Amniotic stem cell (primary cell): ENCODE results near the gene NECAP2.
"Not testable (repeated sequence)": the region's sequence is repeated elsewhere in the genome, so short reads cannot be mapped to it uniquely, and the experiment has no call there.

Source experiments
- DNase-seq: peaks from one replicate; lab custom pipeline; 2025; lab: John Stamatoyannopoulos, UW

The NECAP2 gene

GRCh38 chr1:16459352-16459925 is 18.9 kb downstream of the NECAP2 start:
- no peak for DNase-seq

DNA sequence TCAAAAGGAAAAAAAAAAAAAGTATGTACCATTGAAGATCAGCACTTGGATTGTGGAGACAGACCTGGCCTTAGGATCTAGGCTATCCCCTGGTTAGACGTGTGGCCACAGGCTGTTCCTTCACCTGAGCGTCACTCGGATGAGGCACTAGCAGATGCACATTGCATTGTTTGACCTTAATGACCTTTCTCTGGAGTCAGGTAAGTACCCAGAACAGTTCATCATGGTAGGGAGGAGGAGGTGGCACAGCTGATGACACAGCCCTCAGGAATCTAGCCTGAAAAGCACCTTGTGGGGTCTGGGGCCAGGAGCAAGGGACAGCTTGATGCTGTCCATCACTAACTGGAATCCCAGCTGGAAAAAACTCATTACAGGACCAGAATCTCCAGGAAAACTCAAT is 21.2 kb downstream of the NECAP2 start:
- no peak for DNase-seq

GRCh38 chr1:16462773-16463330 is 22.3 kb downstream of the NECAP2 start:
- DNase-seq, result no peak

DNA sequence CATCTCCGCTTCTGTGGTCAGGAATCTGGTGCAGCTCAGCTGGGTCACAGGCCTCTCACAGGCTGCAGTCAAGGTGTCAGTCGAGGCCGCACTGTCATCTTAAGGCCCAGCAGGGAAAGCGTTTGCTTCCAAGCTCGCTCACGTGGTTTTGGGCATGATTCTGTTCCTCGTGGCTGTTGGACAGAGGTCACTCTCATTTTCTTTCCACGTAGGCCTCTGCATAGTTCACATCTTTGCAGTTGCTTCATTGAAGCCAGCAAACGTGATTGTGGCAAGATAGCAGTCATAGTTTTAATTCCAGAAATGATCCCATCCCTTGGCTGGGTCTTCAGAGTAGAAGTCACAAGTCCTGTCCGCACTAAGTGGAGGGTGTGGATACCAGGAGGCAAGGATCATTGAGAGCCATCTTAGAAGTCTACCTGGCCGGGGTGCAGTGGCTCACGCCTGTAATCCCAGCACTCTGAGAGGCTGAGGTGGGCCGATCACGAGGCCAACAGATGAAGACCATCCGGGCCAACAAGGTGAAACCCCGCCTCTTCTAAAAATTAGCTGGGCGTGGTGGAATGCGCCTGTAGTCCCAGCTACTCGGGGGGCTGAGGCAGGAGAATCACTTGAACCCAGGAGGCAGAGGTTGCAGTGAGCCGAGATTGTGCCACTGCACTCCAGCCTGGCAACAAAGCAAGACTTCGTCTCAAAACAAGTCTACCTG is 24.5 kb downstream of the NECAP2 start:
- DNase-seq, result no peak

- no peak for DNase-seq
Measured at GRCh38 chr1:16468558-16468957, 28.0 kb downstream of the NECAP2 start.

DNA sequence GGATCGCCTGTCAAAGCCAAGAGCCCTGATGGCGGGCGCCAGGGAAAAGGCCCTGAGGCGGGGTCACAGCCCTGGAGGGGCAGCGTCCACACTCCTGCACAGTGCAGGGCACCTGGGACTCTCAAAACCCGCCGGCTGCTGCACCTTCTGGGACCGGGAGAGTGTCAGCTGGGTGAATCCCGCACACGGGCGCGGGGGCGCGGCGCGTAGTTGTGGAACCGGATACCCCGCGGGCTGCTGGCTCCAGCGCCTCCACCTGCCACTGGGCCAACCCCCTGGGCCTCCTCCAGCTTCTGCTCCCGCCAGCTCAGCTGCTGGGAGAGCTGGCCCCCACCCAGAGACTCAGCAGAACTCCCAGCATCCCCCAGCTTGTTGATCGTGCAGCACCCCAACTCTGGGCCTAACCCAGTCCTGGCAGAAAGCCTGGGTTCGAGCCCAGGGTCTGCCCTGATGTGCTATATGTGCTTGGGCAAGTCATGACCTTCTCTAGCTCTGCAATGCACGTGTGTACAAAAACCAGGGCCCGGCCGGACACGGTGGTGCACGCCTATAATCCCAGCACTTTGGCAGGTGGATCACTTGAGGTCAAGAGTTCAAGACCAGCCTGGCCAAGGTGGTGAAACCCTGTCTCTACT is 33.8 kb downstream of the NECAP2 start:
- no peak for DNase-seq

DNA sequence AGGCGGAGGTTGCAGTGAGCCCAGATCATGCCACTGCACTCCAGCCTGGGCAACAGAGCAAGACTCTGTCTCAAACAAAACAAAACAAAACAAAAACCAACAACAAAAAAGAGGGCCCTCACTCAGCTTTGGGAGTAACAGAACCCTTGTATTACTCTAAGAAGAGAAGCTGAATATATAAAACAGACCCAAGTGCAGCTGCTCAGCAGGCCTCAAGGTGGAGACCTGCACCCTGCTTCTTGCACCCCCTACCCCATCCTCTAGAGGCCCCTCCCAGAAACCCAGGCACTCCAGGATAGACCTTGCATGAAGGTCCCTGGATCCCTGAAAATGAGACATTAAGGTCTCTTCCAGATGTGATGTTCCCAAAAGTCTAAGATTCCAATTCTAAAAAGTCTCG is 34.4 kb downstream of the NECAP2 start:
- not testable (repeated sequence) for DNase-seq

- DNase-seq, result not testable (repeated sequence)
Measured at GRCh38 chr1:16475771-16476770, 35.5 kb downstream of the NECAP2 start.

DNA sequence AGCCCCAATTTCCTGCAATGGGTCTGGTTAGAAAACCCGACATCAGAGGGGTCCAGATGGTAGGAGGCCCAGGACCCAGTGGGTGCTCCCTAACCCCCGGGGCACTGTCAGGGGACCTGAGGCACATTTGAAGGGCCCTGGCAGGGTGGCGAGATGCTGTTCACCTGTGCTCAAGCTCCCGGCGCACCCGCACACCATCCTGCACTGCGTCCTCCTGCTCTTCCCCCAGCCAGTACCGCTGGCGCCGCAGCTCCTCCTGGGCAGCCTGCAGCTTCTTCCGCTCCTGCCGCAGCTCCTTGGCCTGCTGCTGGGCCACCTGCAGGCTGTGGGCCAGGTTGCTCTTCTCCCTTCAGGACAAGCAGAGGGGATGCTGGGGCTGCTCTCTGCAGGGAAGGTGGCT is 37.6 kb downstream of the NECAP2 start:
- DNase-seq, result no peak

DNA sequence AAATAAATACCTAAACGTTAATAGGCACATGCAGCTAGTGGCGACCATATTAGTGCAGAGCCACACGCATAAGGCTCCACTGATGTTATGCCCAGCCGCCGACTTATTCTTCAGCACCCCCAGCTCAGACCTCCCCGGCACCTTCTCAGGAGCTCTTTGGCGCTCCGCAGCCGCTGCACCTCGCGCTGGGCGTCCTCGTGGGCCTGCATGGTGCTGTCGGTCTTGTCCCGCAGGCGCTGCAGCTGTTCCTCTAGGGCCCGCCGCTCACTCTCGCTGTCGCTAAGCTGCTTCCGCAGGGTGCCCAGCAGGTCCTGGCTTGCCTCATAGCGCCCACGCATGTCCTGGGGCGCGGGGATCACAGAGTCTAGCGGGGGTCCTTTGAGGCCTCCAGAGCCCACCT is 42.6 kb downstream of the NECAP2 start:
- DNase-seq, result not testable (repeated sequence)

GRCh38 chr1:16483639-16484500 is 43.3 kb downstream of the NECAP2 start:
- not testable (repeated sequence) for DNase-seq

- DNase-seq, result no peak
Measured at GRCh38 chr1:16484501-16484835, 43.9 kb downstream of the NECAP2 start.

DNA sequence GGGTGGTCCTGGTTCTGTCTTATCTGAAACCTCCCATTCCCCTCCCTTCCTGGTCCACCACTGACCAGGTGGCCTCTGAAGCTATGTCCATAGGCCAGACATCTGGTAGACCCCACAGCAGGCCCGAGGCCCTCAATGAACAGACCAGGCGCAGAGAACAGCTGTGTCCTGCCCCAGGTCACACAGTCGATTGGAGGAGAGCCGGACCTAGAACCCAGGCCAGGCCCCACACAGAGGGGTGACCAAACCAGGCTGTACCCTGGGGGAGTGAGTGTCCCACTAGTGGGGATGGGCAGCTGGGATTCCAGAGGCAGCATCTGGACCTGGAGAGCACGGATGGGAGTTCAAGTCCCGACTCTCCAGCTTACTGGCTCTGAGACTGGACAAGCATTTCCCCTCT is 44.4 kb downstream of the NECAP2 start:
- DNase-seq, result no peak

DNA sequence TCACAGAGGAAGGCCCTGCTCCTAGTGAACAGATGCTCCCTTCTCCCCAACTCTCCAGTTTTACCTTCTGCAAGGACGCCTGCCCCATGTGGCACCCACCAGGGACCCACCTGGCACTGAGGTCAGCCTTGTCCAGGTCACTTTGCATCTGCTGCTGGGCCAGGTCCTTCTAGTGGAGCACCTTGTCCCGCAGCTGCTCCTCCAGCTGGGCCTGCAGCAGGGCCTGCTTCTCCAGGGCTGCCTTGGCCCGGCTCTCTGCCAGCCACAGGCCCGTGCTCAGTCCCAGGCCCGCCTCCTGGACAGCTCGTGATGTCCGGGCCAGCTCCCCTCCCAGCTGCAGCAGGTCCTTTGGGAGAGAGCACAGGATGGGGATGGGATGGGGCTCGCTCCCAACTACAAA is 45.8 kb downstream of the NECAP2 start:
- not testable (repeated sequence) for DNase-seq

- not testable (repeated sequence) for DNase-seq
Measured at GRCh38 chr1:16487011-16487410, 46.5 kb downstream of the NECAP2 start.

- DNase-seq, result not testable (repeated sequence)
Measured at GRCh38 chr1:16489195-16489880, 48.8 kb downstream of the NECAP2 start.

GRCh38 chr1:16491056-16491675 is 50.6 kb downstream of the NECAP2 start:
- no peak for DNase-seq

DNA sequence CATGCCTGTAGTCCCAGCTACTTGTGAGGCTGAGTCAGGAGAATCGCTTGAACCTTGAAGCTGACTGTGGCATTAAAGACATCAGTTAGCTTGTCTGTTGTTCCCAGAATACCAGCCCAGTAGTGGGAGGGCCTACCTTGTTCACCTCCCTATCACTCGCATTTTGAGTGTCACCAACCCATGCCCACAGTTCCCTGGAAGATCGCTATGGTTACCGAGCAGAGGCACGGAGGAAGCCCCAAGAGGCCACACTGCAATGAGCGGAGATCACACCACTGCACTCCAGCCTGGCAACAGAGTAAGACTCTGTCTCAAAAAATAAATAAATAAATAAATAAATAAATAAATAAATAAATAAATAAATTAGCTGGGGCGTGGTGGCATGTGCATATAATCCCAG is 52.4 kb downstream of the NECAP2 start:
- not testable (repeated sequence) for DNase-seq

- DNase-seq, result not testable (repeated sequence)
Measured at GRCh38 chr1:16493731-16494130, 53.2 kb downstream of the NECAP2 start.

- DNase-seq, result not testable (repeated sequence)
Measured at GRCh38 chr1:16497474-16497904, 57.0 kb downstream of the NECAP2 start.
